GM21515 (cell line): Measurements from ENCODE around the gene VWDE.

Experiments used
- ATAC-seq: cut with Tn5 transposase; IDR thresholded peaks from one replicate; pipeline ENCODE4 v1.9.1; 2021; ENCODE audit not compliant: unreplicated experiment

Gene VWDE

DNA sequence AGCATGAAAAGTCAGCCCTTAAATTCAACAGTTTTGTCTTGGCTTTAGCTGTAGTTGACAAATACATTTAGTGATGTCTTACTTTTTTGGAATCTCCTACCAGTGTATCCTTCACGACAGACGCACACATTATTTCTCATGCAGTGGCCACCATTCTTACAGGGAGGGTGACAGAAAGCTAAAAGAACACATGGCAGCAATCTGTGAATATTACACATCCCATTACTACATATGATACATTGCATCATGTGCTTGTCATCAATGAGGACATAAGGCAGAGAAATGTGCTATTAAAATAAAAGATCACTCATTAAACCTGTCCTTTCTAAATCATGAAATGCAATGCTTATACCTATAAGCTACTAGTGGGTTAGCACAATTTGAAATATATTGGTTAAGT, 66.6 kb downstream of the VWDE start:
- no peak for ATAC-seq

DNA sequence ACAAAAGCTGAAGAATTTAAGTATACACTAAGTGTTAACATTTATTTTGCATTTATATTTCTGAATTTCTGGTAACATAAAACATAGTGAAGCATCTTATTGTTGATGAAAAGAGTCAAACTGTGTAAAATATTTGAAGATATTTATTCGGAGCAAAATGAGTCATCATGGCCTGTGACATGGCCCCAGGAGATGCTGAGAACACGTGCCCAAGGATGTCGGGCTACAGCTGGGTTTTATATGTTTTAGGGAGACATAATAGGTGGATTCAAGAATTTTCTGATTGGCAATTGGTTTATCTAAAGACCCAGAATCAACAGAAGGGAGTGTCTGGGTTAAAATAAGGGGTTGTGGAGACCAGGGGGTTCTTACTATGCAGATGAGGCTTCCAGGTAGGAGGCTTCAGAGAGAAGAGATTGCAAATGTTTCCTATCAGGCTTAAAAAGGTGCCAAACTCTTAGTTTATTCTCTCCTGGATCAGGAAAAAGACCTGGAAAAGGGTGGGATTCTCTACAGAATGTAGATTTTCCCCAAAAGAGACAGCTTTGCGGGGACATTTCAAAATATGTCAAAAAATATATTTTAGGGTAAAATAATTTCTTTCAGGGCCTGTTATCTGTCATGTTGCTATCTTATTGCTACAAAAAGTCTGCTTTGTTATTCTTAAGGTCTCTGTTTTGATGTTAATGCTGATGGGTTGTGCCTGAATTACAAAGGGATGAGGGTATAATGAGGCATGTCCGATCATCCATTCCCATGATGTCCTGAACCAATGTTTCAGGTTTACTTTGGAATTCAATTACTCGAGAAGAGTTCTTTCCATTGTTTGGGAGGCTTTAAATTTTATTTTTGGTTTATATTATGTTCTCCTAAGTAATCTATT, 74.5 kb downstream of the VWDE start:
- no peak for ATAC-seq

GRCh38 chr7:12327922-12328321, 75.7 kb downstream of the VWDE start:
- ATAC-seq, result no peak

DNA sequence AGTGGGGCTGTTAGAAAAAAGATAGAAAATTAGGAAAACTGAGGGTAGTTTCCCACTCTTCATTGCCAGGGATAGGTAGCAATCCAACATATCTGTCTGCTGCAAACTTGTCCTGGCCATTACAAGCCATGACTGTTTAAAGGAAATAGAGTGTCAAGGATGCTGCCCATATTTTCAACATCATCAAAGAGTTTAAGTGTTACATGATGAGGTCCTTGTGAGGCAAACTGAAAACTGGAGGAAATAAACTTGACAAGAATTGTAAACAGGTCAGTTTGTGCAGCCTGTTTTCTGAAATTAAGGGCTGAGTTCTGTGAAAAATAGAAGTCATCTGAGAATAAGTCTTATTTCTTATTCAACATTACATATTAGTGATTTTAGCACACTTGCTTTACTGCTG, 78.0 kb downstream of the VWDE start:
- no peak for ATAC-seq

DNA sequence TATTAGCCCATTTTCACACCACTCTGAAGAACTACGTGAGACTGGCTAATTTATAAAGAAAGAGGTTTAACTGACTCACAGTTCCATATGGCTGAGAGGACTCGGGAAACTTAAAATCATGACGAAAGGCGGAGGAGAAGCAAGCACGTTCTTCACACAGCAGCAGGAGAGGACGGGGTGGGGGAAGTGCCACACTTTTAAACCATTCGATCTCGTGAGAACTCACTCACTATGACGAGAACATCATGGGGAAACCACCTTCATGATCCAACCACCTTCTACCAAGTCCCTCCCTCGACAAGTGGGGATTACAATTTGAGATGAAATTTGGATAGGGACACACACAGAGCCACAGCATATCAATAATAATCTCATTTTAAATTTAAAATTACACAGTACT, 80.2 kb downstream of the VWDE start:
- ATAC-seq, result no peak

- no peak for ATAC-seq
Measured at GRCh38 chr7:12322903-12323300, 80.8 kb downstream of the VWDE start.

DNA sequence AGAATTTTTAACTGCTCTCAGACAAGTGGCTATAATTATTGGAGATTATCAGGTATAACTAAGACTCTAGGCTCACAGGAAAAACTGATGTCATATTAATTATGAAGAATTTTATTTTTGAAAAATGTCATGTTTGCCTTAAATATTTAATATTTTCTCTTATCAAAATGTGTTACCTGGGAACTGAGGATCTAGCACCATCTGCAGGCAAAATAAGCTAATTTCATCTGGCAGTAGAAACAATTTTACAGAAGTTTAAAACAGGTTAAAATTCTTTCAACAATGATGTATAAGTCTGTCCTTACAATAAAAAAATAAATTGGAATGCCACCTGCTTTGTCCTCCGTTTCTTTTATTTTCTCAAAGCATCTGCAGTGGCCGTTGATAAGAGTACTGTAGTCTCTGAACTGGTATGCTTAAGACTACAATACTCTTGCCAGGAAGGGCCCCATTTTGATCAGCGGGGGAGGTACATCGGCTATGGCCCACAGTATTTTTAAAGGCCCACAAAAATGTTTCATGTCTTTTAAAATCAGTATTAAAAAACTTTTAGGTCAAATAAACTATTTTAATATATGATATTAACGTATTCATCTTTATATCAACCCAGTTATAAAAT, 81.3 kb downstream of the VWDE start:
- no peak for ATAC-seq

GRCh38 chr7:12320987-12321647, 82.5 kb downstream of the VWDE start:
- no peak for ATAC-seq

DNA sequence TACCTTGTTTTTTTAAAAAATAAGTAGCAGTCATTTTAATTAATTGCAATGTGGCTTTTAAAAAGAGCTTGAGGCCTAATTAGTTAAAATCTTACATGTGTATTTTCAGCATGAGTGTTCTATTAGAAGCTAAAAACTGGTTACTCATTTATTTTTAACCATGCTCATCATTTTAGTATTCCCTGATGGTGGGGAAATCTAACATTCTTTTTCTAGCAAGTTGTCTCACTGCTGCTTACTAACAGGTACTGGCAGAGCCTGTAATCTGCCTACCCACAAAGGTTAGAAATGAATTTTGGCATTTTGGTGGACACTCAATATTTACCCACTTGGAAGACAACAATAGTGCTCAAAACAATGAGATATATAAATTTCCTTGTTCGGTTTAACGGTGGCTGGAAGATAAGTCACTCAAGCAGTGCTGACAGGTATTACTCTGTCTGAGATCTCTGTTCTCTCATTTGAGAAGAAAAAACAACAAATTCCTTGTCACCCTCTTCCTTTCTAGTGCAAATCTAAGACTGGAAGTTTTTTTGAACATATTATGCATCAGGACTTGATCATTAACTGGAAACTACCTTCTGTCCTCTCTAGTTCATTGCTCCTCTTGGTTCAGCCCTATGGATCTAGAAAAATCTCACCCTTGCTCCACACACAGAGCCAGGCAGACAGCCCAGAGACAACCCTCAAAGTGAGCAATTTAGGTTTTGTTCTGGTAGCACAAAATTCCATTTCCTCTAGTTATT, 83.3 kb downstream of the VWDE start:
- no peak for ATAC-seq

DNA sequence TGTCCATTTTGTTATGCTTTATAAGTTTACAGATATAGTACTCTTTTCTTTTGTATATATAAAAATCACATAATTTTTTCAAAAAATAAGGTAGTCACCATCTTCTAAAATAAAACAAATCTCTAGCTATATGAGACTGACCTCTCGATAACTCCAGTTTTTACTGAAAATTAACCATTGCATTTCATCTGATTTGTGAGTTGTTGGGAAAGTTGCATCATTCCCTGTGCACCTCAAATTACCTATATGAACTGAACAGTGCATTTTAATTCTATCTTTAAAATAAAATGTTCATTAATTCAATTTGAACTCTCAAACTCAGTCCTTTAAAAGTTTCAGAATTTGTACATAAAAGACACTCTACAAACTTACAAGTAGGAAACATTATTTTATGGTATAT, 86.0 kb downstream of the VWDE start:
- ATAC-seq, result no peak

DNA sequence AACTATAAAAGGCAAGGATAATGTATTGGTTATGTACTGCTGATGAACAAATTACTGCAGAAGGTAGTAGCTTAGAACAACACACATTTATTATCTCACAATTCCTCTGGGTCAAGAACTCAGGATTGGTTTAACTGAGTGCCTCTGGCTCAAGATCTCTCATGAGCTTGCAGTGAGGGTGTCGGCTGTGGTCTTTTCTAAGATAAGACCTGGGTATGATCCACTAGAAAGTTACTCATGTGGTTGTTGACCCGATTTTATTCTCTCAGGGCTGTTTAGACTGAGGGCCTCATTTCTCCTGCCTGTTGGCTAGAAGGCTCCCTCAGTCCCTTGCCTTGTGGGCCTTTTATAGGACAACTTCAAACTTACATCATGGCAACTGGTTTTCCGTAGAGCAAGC, 86.7 kb downstream of the VWDE start:
- no peak for ATAC-seq

- no peak for ATAC-seq
Measured at GRCh38 chr7:12315049-12315448, 88.6 kb downstream of the VWDE start.

GRCh38 chr7:12314199-12314598, 89.5 kb downstream of the VWDE start:
- ATAC-seq, result peak; percentile 83

DNA sequence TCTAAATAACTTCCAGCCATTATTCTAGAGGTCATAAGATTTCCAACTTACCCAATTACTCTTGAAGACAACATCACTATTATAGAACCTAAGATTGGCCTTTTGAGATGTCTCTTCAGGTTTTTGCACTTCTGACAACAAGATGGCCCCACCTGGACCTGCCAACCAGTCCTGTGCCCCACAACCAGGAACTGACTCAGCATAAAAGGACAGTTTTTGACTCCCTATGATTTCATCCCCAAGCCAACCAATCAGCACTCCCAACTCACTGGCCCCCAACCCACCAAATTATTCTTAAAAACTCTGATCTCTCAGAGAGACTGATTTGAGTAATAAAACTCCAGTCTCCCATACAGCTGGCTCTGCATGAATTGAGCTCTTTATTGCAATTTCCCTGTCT, 98.2 kb downstream of the VWDE start:
- ATAC-seq, result no peak

DNA sequence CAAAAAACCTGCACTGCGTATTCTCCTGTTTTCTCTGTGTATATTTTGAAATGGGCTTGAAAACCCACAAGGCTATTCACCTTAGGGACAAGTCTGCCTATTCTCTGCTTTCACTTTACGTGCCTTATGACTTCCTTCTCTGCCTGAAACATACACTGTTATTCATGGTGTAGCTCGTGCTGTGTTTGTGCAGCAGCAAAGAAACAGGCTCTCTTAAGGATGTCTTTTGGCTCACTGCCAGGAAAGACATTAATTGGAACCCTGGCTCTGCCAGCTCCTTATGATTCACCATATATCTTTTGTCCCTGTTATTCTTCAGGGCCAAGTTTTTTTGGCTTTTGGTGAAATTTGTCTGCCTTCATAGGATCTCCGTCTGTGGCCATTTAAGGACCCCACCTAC, 100.2 kb downstream of the VWDE start:
- ATAC-seq, result no peak

GRCh38 chr7:12303062-12303461, 100.6 kb downstream of the VWDE start:
- ATAC-seq, result no peak

GRCh38 chr7:12300415-12300814, 103.2 kb downstream of the VWDE start:
- no peak for ATAC-seq

GRCh38 chr7:12299367-12299766, 104.3 kb downstream of the VWDE start:
- no peak for ATAC-seq

- no peak for ATAC-seq
Measured at GRCh38 chr7:12297283-12298108, 106.2 kb downstream of the VWDE start.

DNA sequence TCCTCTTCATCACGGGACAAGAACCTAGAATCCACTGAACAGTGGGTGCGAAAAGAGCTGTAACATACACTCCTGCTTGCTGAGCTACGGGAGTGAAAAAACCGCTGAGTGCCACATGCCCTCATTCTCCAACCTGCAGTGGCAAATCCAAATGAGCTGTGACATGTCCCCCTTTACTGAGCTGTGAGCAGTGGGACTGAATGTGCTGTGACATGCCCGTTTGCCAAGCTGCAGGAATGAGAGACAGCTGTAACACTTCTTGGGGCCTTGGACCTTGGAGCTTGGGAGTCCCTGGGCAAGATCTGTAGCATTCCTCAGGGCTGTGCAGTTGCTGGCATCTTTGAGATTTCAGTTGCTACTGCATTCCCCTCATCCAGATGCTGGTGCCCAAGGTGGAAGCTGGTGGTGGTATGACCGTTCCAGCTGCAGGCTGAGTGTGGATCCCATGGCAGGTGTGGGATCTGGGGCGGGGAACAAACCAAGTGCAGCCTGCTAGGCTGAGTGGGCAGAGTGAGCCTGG, 107.6 kb downstream of the VWDE start:
- no peak for ATAC-seq
